Measurements from ENCODE around the gene NBEAL2.

- no peak for TF ChIP-seq CTCF (IDR thresholded peaks at IDR 0.05)
- TF ChIP-seq POLR2A (IDR thresholded peaks at IDR 0.05) = no peak
These were observed 56.7 kb downstream of the NBEAL2 start for GRCh38 chr3:47036145-47036544.

All from testis (tissue), 2 donors.